ENCODE results near the gene CLDN18. TPM values are rescaled to one million over a fixed set of nuclear protein-coding genes. Genes with fewer than 3 reads are reported as not detected.

Gene CLDN18
- total and polyA plus RNA-seq, 10 of the 15 experiments (the other 5 are each of a cell fraction or from before 2014, with no cell fraction given): 0.05 to 0.28 (median 0.18) TPM; not detected in 1

- RAD21 ChIA-PET (ENCODE audit: unreplicated experiment): interaction anchor here (1.6 kb wide), 1 partner anchor 10 kb away, joined by 3 read pairs; no protein-coding TSS in a partner anchor
These were observed 62.8 kb downstream of the CLDN18 start for GRCh38 chr3:138072796-138073195.

More at GRCh38 chr3:138072796-138073195, 62.8 kb downstream of the CLDN18 start:
- Histone ChIP-seq H3K36me3 (ENCODE audit: control insufficient read depth in 2 of 2, insufficient read depth in 2 of 2, low read length in 1 of 2) (no peaks in the 10 kb centered on the region), H4K20me1 (ENCODE audit: control insufficient read depth, insufficient read depth) (no peaks in the 10 kb centered on the region), H3K79me2 (ENCODE audit: control insufficient read depth, insufficient read depth, low read length) (no peaks in the 10 kb centered on the region), H2AFZ (ENCODE audit: control insufficient read depth, low read depth, low read length) (no peak overlapping the region), H3K27me3 (replicated peaks in 1 of 2; ENCODE audit: control insufficient read depth in 2 of 2, insufficient read depth in 2 of 2, low read length in 1 of 2) (peaks cover 0 to 2% of the 10 kb centered on the region in 2 experiments; a peak in 2 of 4 replicates), H3K27ac (ENCODE audit: control insufficient read depth, insufficient read depth) (no peak overlapping the region), H3K4me1 (ENCODE audit: control insufficient read depth, insufficient read depth, low read length) (no peaks in the 10 kb centered on the region), H3K4me2 (ENCODE audit: control insufficient read depth, insufficient read depth) (no peak overlapping the region), H3K9ac (ENCODE audit: control insufficient read depth, insufficient read depth, low read length) (no peak overlapping the region), H3K4me3 (no peak overlapping the region), H3K9me3 (replicated peaks; ENCODE audit: control insufficient read depth, insufficient read depth, low read length) (no peaks in the 10 kb centered on the region)
- FAIRE-seq (no peak), ATAC-seq (no peak), DNase-seq (ENCODE audit: low read depth, low spot score) (no peak)
- intact Hi-C loops (cut with micrococcal nuclease; ENCODE audit: unreplicated experiment) (no loop called here), in situ Hi-C loops (cut with MboI) (no loop called here)
- ChIA-PET POLR2A (no interaction called here), CTCF (interaction anchor here (1.0 to 2.2 kb wide), 3 partner anchors 9 to 45 kb away, joined by 3 to 15 read pairs (median 4); no protein-coding TSS in a partner anchor), SMC1A (ENCODE audit: uncharacterized antibody, unreplicated experiment) (interaction anchor here (1.9 kb wide), 1 partner anchor 46 kb away, joined by 7 read pairs; no protein-coding TSS in a partner anchor)
- TF ChIP-seq CREM (IDR thresholded peaks at IDR 0.05; ENCODE audit: low read depth) (no peak), YY1 (IDR thresholded peaks at IDR 0.05; ENCODE audit: low read depth, low read length) (no peak), NFYA (IDR thresholded peaks at IDR 0.05; ENCODE audit: borderline replicate concordance, low read depth, low read length) (no peak), SUZ12 (IDR thresholded peaks at IDR 0.05; ENCODE audit: unreplicated experiment) (no peak), ZSCAN29 (IDR thresholded peaks at IDR 0.05) (no peak)
- TF ChIP-seq, protein P1, sequence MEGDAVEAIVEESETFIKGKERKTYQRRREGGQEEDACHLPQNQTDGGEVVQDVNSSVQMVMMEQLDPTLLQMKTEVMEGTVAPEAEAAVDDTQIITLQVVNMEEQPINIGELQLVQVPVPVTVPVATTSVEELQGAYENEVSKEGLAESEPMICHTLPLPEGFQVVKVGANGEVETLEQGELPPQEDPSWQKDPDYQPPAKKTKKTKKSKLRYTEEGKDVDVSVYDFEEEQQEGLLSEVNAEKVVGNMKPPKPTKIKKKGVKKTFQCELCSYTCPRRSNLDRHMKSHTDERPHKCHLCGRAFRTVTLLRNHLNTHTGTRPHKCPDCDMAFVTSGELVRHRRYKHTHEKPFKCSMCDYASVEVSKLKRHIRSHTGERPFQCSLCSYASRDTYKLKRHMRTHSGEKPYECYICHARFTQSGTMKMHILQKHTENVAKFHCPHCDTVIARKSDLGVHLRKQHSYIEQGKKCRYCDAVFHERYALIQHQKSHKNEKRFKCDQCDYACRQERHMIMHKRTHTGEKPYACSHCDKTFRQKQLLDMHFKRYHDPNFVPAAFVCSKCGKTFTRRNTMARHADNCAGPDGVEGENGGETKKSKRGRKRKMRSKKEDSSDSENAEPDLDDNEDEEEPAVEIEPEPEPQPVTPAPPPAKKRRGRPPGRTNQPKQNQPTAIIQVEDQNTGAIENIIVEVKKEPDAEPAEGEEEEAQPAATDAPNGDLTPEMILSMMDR (IDR thresholded peaks at IDR 0.05 in 2 of 3, conservative IDR thresholded peaks at IDR 0.05 in 1 of 3; ENCODE audit: control insufficient read depth in 2 of 3, extremely low read depth in 1 of 3, insufficient read depth in 1 of 3, low read depth in 3 of 3, low read length in 3 of 3): no peak
- TF ChIP-seq, protein P2, sequence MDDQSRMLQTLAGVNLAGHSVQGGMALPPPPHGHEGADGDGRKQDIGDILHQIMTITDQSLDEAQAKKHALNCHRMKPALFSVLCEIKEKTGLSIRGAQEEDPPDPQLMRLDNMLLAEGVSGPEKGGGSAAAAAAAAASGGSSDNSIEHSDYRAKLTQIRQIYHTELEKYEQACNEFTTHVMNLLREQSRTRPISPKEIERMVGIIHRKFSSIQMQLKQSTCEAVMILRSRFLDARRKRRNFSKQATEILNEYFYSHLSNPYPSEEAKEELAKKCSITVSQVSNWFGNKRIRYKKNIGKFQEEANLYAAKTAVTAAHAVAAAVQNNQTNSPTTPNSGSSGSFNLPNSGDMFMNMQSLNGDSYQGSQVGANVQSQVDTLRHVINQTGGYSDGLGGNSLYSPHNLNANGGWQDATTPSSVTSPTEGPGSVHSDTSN (IDR thresholded peaks at IDR 0.05; ENCODE audit: insufficient replicate concordance, low read depth, low read length): no peak
- TF ChIP-seq, protein P3, sequence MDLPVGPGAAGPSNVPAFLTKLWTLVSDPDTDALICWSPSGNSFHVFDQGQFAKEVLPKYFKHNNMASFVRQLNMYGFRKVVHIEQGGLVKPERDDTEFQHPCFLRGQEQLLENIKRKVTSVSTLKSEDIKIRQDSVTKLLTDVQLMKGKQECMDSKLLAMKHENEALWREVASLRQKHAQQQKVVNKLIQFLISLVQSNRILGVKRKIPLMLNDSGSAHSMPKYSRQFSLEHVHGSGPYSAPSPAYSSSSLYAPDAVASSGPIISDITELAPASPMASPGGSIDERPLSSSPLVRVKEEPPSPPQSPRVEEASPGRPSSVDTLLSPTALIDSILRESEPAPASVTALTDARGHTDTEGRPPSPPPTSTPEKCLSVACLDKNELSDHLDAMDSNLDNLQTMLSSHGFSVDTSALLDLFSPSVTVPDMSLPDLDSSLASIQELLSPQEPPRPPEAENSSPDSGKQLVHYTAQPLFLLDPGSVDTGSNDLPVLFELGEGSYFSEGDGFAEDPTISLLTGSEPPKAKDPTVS (IDR thresholded peaks at IDR 0.05; ENCODE audit: low read depth, low read length): no peak
- TF ChIP-seq, protein P4, sequence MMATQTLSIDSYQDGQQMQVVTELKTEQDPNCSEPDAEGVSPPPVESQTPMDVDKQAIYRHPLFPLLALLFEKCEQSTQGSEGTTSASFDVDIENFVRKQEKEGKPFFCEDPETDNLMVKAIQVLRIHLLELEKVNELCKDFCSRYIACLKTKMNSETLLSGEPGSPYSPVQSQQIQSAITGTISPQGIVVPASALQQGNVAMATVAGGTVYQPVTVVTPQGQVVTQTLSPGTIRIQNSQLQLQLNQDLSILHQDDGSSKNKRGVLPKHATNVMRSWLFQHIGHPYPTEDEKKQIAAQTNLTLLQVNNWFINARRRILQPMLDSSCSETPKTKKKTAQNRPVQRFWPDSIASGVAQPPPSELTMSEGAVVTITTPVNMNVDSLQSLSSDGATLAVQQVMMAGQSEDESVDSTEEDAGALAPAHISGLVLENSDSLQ (IDR thresholded peaks at IDR 0.05): no peak
- BruUV-seq (replicated peaks): no TSS peak
- 34% methylated on average over 8 of the region's 8 CpGs for WGBS (ENCODE audit: insufficient coverage, insufficient replicate concordance, low lambda C conversion rate, missing lambda C conversion rate)

Measured in GM12878 (cell line).